ENCODE measurements around the gene LRRC4C.
"Not testable (repeated sequence)": the region's sequence is repeated elsewhere in the genome, so short reads cannot be mapped to it uniquely, and the experiment has no call there.

Gene LRRC4C

DNA sequence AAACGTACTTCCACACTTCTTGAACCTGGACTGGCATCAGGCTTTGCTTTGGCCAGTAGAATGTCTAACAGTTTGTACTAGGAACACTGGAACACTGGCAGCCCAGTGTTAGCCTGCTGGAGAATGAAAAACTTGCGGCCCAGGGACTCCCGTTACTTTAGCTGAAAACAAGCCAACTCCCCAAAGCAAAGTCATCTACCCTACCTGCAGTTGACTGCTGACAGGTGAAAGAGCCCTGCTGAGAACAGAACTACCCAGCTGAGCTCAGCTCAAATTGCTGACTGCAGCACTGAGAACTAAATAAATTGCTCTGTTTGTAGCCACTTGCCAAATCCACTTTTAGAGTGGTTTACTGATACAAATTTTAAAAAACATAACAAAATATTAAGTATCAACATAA lies 342.5 kb downstream of the LRRC4C start:
- DNase-seq (ENCODE audit: low read depth) = no peak

DNA sequence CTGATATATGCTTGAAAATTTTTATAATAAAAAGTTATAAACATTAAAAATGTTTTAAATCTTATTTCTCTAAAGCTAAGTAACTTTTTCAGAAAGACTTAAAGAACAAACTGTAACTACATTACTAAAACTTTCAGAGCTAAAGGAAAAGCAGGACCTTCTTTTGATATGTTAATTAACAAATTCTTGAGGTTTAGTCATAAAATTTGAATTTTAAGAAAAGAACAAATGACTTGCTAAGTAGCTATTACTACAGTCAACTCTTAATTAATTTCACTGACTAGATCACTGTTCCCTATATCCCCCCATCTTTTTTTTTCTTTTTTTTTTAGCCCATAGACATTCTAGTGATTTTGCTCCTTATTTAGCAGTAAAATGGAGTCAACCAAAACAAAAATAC lies 344.4 kb downstream of the LRRC4C start:
- no peak for DNase-seq (ENCODE audit: low read depth)

DNA sequence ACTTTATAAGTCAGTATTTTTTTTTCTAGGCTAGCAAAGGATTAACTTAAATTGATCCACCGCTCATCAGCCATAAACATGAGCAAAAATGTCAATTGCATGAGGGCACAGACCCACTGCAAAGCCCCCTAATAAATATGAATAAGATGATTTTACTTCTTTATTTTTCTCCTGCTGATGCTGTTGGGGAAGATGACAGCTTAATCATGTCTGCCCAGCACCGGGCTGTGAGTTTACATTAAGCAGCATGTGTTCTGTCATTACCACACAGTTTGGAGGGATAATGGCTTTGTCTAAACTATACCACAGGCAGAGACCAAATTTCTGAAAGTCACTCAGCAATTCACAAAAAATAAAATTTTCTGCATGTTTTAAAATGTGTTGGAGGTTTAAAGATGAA lies 346.3 kb downstream of the LRRC4C start:
- no peak for DNase-seq (ENCODE audit: low read depth)

DNA sequence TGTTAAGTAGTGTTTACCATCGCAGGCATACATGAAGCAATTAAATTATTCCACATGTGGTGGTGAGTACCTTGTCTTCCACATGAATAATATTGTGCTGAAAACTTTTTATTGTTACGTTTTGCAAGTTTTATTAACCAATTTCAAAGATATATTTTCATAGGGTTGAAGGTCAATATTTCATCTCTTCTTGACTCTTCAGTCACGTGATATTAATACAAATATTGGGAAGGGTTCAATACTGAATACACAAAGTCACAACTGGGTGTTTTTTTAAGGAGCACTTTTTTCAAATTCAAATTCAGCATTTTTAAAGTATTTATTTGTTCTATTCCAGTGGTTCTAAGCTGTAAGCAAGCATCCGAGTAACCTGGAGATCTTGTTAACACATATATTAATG lies 348.9 kb downstream of the LRRC4C start:
- no peak for DNase-seq (ENCODE audit: low read depth)

DNA sequence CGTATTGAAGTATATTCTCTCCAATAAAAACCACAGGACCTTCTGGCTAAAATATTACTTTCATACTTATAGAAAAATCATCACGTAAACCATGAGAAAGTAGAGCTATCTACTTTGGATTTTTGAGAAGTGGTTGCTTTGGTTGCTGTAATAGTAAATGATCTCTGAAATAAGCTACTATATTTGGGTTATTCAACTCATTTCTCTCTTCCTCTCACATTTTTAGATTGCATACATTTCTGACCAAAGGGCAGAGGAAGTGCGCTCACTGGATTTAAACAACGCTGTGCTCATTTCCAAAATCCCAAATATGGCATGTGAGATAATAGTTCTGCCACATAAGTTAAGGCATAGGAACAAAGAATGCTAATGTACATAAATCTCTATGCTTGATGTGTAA lies 357.0 kb downstream of the LRRC4C start:
- no peak for DNase-seq (ENCODE audit: low read depth)

DNA sequence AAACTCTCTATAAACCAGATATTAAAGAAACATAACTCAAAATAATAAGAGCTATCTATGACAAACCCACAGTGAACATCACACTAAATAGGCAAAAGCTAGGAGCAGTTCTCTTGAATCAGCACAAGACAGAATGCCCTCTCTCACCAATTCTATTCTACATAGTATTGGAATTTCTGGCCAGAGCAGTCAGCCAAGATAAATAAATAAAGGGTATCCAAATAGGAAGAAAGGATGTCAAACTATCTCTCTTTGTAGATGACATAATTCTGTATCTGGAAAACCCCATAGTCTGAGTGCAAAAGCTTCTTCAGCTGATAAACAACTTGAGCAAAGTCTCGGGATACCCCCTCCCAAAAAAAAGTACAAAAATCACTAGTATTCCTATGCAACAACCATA lies 359.8 kb downstream of the LRRC4C start:
- no peak for DNase-seq (ENCODE audit: low read depth)

DNA sequence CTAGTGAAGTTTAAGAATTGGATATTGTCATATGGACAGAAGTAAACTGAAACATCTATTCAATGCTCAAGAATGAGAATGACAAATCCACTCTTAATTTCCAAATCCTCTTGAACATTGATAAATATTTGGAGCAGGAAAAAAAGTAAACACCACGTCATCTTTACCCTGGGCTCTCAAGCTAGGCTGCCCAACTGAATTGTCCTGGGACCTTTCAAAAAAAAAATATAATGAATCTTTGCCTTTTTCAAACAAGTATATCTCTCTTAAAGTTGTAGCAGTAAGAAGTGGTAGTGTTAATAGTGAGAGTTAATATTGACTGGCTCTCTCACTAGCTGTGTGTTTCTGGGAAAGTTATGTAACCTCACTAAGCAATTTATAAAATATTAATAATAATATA lies 374.3 kb downstream of the LRRC4C start:
- no peak for DNase-seq (ENCODE audit: low read depth)

DNA sequence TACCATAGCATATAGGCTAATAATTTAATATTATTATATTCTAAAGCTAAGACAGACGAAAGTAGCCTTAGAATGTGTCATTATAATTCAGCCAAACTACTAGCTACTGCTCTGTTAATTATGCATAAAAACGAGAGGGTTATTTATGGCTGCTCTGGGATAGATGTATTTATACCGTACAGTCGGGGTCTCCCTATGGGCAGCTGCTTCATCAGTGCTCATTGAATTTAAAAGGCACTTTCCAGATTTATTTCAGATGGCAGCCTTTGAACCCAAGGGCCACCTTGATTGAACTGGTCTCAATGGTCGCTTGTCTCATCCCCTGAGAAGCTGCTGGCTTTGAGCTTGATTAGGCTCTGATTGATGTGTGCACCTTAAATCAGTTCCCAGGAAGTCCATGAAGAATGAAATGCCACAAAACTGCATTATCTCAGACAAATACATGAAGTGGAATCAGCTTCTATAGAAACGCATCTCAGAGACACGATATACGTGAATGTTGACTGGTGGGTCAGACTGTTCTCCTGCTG lies 377.6 kb downstream of the LRRC4C start:
- DNase-seq (ENCODE audit: low read depth) = no peak

DNA sequence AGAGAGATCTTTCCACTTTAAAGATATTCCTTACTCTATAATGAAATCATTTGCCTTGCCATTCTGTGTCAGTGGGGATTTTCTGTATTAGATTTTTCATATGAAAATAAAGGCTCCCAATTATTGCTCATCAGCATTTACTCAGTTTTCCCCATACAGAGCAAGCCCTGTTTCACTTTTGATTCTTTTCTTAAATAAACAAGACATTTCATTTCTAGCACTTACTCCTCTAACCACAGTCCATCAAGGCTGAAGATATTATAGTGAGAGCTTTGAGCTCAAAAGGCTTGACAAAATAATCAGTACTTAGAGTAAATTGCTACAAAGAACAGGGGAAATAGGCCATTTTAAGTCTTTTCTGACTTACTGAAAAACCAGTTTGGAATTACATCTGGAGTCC lies 385.1 kb downstream of the LRRC4C start:
- no peak for DNase-seq (ENCODE audit: low read depth)

DNA sequence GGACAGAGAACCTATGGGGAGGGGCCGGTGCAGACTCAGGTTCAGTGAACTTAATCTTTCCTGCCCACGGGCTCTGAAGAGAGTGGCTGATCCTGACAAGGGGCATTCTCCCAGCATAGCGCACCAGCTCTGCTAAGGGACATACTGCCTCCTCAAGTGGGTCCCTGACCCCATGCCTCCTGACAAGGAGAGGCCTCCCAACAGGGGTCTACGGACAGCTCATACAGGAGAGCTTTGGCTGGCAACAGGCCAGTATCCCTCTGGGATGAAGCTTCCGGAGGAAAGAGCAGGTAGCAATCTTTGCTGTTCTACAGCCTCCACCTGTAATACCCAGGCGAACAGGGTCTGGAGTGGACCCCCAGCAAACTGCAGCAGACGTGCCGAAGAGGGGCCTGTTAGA lies 394.0 kb downstream of the LRRC4C start:
- no peak for DNase-seq (ENCODE audit: low read depth)

DNA sequence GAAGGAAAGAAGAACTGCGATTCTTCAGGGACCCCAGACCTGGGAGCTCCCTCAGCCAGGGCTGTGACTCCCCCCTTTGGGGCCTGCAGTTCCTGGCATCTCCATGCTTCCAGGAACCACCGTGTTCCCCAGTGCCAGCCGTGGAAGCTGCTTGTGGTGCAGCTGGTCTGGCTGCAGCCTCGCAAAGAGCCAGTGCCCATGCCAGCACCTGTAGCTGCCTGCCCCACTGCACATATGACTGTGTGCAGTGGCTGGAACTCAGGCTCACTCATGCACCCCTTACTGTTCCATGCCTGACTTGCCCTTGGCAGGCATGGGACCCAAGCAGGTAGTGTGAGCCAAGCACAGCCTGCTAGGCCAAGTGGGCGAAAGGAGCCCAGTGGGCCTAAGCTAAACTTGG lies 401.3 kb downstream of the LRRC4C start:
- no peak for DNase-seq (ENCODE audit: low read depth)

DNA sequence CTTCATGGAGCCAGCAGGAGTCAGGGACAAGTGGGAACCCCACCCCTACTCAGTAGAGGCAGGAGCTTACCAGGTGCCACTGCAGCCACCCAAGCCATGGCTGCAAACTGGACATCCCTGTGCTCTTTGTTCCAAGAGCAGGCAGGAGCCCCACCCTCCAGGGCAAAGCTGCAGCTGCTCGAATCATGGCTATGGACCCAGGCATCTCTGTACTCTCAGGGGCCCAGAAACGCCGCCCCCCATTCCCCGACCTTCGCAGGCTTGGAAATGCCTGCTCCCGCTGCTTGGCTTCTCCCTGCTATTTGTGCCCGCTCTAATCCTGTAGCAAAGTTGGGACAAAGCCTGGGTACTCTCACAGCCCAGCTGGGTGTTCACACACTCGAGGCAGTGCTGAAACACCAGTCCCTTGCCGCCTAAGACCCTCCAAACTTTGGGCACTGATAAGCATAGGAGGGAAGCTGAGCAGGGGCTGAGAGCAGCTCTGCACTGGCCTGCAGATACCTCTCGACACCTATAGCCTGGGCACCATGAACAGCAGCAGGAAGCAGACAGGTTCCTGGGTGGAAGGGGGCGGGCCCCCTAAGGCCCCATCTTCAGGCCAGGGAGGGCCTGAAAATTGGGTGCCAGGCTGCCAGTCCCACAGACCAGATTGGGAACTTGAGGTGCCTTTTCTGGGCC lies 402.4 kb downstream of the LRRC4C start:
- DNase-seq (ENCODE audit: low read depth) = no peak

DNA sequence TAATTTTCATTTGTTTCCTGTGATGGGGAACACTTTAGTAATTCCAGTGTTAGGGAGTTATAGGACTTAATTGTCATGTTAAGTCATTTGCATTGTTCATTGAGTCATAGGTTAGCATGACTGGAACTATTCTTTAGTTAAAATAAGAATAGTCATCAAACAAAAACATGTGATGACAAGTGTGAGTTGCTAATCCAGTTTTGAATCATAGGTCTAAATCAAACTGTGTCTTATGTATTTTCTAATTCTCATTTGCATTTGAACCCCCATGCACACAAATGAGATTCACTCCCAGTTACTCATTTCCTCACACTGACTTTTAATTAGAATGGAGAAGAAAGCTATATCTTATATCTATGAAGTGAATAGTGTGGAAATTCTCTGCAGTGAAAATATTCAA lies 405.6 kb downstream of the LRRC4C start:
- no peak for DNase-seq (ENCODE audit: low read depth)

DNA sequence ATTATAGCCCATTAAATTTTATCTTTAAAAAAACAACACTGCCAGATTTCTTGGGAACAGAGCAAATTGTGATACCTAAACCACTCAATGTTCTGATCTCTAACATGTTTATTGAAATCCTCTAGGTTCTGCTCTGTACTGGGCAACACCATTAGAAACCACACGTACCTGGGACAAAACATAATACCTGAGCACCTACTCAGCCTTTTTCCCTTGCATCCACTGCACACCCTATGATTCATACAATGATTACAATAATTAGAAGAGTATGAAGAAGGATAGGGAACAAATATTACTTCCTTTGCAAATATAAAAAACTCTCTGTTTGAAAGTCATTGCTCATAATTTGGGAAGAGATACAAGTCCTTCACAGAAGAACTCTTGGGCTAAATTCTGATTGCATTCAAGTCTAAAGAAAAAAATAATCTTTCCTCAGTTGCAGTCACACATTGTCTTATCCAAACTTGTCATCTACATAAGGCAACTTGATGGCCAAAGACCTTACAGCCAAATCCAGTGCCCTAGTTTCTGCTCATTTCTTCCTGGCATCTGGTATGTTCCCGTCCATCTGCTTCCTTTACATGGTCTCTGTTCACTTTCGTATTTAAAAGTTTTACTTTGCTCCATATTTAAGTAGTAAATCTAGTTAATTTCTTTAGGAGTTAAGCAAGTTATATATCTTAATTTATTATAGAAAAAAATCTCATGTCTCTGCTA lies 407.4 kb downstream of the LRRC4C start:
- no peak for DNase-seq (ENCODE audit: low read depth)

DNA sequence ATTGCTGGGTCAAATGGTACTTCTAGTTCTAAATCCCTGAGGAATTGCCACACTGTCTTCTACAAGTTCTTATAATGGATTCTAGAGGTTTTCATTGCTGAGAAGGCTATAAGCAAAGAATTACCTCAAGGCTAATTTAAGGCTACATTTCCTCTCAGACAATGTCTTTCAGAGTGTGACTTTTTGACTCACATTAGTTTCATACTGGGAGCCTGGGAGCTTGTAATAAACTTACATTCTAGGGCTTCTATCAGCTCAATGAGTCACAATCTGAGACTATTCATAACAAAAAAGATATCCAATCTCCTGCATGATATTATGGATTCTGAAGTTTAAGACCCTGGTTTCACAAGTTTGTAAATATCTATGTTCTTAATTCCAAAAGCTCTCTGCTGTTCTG lies 408.7 kb downstream of the LRRC4C start:
- no peak for DNase-seq (ENCODE audit: low read depth)

DNA sequence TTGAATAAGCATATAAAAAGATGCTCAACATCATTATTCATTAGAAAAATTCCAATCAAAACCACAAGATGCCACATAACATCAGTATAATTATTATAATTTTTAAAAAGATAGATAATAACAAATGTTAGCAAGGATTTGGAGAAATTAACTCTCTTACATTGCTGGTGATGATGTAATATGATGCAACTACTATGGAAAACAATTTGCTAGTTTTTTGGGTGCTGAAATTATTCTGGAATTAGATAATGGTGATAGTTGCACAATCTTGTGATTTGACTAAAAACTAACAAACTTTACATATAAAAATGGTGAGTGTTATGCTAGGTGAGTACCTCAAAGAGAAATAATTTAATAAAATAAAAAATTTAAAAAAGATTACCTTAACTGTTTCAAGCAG lies 412.2 kb downstream of the LRRC4C start:
- DNase-seq (ENCODE audit: low read depth) = no peak

DNA sequence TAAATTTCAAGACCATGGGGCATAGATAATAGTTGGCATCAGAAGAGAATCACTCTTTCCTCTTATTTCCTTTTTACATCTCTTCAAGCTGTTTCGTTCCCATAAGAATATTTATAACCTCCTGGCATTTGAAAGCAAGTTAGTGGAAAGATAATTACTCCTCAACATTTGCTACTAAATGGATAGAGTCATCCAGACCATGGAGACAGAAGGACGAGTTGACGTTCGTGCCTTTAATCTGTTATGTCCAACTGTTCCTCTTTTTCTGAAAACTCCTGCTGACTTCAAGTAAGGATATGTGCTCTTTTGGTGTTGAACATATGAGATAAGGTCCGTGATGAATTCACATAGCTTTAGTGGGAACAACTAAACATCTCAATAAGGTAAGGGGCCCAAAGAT lies 414.2 kb downstream of the LRRC4C start:
- DNase-seq (ENCODE audit: low read depth) = no peak

DNA sequence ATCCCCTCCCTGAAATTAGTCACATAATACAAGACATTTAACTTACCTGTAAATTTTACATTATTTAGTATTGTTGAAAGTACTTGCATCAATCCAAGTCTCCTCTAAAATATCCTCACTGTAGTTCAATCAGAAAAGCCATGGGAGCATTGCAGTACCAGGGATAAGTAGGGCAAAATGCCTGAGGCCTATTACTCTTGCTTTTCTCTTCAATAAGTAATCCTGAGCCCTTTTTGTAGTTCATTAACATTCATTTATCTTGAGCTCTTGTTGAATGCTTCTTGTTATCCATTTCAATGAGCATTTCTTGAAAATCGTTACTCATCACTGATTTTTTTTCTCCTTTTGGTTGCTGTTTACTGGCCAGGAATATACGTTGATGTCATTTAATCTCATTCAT lies 414.7 kb downstream of the LRRC4C start:
- DNase-seq (ENCODE audit: low read depth) = no peak

DNA sequence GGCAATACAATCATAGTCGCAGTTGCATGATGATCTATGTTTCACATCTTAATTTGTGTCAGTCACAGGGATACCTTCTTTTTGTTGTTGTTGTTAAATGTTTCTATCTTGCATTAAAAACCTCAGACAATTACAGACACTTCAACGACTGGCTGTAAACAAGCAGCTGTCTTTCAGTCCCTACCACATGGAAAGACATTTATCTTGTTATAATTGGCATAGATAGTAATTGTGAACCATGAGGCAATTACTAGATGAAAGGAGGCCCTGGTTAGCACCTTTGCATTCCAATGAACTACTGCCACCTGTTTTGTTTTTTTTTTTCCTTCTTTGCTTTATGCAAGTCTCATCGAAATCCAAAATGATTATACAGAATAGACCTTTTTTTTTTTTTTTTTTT lies 416.8 kb downstream of the LRRC4C start:
- no peak for DNase-seq (ENCODE audit: low read depth)

DNA sequence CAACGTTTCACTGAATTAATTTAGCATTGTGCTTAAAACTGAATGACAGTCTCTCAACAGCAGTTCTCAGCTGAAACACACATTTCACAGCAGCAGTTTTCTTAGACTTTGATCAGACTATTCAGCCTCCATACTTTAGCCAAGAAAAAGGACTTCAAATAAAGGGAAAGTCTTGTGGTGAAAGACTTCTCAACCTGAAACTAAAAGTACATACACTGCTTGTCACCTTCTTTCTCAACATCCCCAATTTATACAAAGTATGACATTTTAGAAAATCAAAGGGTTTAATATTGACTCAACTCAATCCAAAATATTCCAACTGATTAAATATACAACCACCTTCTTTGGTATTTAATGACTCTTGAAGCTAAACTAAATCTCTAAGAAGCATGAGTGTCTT lies 419.0 kb downstream of the LRRC4C start:
- no peak for DNase-seq (ENCODE audit: low read depth)

DNA sequence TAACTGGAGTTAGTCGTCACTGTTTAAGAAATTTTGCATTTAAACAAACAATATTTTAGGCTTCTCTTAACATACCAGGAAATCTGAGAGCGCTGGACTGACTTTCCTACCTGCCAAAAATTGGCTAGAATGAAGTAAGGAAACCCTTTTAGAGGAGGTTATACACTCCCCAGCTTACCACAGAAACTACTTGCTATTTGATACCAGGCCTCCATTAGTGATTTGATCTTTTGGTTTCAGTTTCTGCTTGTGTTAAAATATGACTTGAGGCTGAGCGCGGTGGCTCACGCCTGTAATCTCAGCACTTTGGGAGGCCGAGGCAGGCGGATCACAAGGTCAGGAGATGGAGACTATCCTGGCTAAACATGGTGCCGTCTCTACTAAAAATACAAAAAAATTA lies 419.9 kb downstream of the LRRC4C start:
- no peak for DNase-seq (ENCODE audit: low read depth)

DNA sequence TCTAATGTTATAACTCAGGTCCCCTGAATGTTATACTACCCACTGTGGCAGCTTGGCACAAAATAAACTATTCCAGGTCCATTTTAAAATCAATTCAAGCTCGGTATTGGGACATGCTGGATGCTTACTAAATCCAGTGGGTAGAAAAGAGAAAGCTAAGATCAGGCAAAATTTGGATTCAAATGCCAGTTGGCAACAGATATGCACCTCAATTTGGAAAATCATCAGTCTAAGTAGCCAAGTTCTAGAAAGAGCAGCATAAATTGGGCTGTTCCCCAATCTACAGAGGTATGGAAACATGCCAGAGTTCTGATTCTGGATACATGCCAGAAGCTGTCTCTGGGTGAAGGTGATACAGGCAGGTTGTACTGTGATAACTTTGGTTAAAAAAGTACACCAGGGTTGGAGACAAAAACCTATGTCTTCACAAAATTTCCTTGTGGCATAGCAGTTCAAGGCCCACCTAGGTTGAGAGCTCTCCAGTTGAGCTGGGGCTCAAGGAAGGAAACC lies 427.8 kb downstream of the LRRC4C start:
- DNase-seq (ENCODE audit: low read depth) = no peak

DNA sequence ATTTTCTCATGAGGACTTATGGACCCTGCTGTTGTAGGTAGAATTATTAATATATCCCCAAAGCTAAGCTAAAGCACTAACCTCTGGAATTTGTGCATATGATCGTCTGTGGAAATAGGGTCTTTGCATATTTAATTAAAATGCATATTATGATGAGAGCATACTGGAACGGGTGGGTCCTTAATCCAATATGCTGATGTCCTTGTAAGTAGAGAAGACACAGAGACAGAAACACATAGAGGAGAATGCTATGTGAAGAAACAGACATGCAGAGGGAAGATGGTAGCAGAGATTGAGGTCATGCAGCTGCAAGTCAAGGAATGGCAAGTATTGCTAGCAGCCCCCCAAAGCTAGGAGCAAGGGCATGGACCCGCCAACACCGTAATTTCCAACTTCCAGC lies 439.2 kb downstream of the LRRC4C start:
- no peak for DNase-seq (ENCODE audit: low read depth)

DNA sequence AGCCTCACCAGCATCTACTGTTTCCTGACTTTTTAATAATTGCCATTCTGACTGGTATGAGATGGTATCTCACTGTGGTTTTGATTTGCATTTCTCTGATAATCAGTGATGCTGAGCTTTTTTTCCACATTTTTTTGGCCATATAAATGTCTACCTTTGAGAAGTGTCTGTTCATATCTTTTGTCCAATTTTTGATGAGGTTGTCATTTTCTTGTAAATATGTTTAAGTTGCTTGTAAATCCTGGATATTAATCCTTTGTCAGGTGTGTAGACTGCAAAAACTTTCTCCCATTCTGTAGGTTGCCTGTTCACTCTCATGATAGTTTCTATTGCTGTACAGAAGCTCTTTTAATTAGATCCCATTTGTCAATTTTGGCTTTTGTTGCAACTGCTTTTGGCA lies 439.8 kb downstream of the LRRC4C start:
- DNase-seq (ENCODE audit: low read depth) = not testable (repeated sequence)

All from activated gamma-delta T cell treated with anti-CD3 and anti-CD28 coated beads, Interleukin-2, amount 50 U/mL, for 16 hours (primary cell).